ENCODE results near the gene POMC. TPM values are rescaled to one million over a fixed set of nuclear protein-coding genes. Genes with fewer than 3 reads are reported as not detected.
"Not testable (repeated sequence)": the region's sequence is repeated elsewhere in the genome, so short reads cannot be mapped to it uniquely, and the experiment has no call there.

The POMC gene
- total RNA-seq, 1 donor from 2014 or later = 5.3 TPM

DNA sequence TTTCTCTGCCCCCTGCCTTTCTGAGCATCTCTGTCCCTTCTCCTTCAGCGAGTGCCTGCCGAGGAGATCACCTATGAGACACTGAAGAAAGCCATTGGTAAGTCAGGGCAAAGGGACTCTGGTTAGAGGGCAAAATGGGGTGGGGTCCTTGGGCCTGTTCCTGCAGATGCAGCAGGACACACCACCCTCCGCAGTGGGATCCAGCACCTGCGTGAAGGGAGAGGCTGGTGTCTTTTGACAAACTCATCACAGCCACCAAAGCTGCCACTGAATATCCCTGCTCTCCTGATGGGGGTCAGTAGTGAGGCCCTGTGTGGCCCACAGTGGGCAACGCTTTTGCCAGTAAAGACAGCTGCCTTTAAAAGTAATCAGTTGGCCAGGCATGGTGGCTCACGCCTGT lies 18.7 kb downstream of the POMC start:
- ATAC-seq = no peak
- intact Hi-C loops (cut with micrococcal nuclease) = no loop called here
- no peak for DNase-seq

GRCh38 chr2:25146896-25147295 lies 21.5 kb downstream of the POMC start:
- ATAC-seq = no peak
- intact Hi-C loops (cut with micrococcal nuclease) = no loop called here
- DNase-seq = no peak

- intact Hi-C loops (cut with micrococcal nuclease) = no loop called here
- DNase-seq (no peak), ATAC-seq (no peak)
These were observed 22.6 kb downstream of the POMC start for GRCh38 chr2:25145803-25146202.

- ATAC-seq (no peak), DNase-seq (no peak)
- intact Hi-C loops (cut with micrococcal nuclease) = no loop called here
These were observed 27.3 kb downstream of the POMC start for GRCh38 chr2:25141120-25141519.

DNA sequence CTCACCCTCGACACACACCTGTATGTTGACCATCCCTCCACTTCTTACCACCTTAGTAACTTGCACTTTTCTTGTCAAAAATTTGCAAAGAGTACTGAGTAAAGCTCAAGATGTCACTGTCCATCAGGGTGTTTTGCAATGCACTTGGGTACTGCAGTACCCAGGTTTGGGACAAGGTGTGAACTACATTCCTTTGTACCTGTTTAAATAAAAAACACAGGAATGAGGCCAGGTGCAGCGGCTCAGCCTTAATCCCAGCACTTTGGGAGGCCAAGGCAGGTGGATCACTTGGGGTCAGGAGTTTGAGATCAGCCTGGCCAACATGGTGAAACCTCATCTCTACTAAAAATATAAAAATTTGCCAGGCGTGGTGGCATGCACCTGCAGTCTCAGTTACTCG lies 27.8 kb downstream of the POMC start:
- intact Hi-C loops (cut with micrococcal nuclease) = not testable (repeated sequence)

GRCh38 chr2:25132693-25133092 lies 35.7 kb downstream of the POMC start:
- ATAC-seq = no peak
- intact Hi-C loops (cut with micrococcal nuclease) = no loop called here
- DNase-seq = no peak

More for the DNA sequence above, 27.8 kb downstream of the POMC start:
- not testable (repeated sequence) for ATAC-seq, DNase-seq

DNA sequence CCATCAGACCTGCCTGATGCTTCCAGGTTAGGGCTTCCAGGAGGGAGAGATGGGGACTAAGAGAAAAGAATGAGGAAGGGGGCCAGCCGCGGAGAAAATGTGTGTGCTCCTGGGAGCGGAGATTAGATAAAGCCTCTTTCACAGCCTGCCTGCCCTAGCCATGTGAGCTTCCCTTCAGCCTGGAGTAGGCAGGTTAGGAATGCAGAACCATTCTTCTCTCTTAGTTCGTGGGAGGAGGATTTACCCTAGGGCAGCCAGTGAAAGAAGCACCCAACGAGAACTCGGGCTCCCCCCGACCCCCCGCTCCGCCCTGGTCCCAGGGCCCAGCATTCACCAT lies 36.1 kb downstream of the POMC start:
- intact Hi-C loops (cut with micrococcal nuclease) = no loop called here
- ATAC-seq (peak; percentile 6), DNase-seq (no peak)

GRCh38 chr2:25131567-25132298 lies 36.6 kb downstream of the POMC start:
- intact Hi-C loops (cut with micrococcal nuclease) = no loop called here
- ATAC-seq = peak; percentile 55

GRCh38 chr2:25131253-25131566 lies 37.2 kb downstream of the POMC start:
- ATAC-seq (no peak), DNase-seq (no peak)
- intact Hi-C loops (cut with micrococcal nuclease) = no loop called here

More at GRCh38 chr2:25131567-25132298, 36.6 kb downstream of the POMC start:
- DNase-seq = peak; percentile 52

GRCh38 chr2:25129901-25130520 lies 38.4 kb downstream of the POMC start:
- intact Hi-C loops (cut with micrococcal nuclease) = no loop called here
- ATAC-seq (no peak), DNase-seq (no peak)

DNA sequence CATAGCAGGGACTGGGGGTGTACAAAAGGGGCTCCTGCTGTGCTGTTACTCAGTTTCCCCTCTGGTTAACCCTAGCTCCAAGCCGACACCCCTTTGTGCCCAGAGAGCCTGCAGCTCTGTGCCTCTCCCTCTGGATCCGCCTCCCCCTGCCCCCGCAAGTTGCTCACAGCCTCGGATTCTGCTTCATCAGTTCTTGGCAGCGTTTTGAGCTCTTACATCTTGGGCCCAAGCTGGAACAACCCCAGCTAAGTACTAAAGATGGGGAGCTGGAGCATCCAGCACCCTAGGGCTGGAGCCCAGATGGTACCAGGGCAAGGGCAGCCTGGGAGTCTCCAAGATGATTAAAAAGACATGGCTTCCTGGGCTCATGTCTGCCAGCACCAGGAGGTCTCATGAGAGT lies 40.7 kb downstream of the POMC start:
- ATAC-seq (no peak), DNase-seq (no peak)
- intact Hi-C loops (cut with micrococcal nuclease) = no loop called here

- DNase-seq = not testable (repeated sequence)
These were observed 41.3 kb downstream of the POMC start for GRCh38 chr2:25127071-25127470.

DNA sequence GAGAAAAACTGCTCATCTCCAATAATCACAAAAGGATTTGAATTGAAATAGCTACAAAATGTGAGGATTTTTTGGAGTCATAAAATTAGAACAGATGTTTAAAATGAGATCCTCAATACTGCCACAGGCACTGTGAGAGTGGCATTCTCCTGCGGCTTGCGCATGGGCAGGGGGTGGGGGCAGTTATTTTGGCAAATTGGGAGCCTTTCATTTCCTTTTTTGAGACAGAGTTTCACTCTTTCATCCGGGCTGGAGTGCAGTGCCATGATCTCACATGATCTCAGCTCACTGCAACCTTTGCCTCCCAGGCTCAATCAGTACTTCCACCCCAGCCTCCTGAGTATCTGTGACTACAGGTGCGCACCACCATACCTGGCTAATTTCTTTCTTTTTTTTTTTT lies 42.4 kb downstream of the POMC start:
- DNase-seq (no peak), ATAC-seq (no peak)
- intact Hi-C loops (cut with micrococcal nuclease) = no loop called here

More at GRCh38 chr2:25127071-25127470, 41.3 kb downstream of the POMC start:
- ATAC-seq; intact Hi-C loops (cut with micrococcal nuclease): not testable (repeated sequence)

- DNase-seq (no peak), ATAC-seq (no peak)
- intact Hi-C loops (cut with micrococcal nuclease) = no loop called here
These were observed 43.2 kb downstream of the POMC start for GRCh38 chr2:25125189-25125588.

DNA sequence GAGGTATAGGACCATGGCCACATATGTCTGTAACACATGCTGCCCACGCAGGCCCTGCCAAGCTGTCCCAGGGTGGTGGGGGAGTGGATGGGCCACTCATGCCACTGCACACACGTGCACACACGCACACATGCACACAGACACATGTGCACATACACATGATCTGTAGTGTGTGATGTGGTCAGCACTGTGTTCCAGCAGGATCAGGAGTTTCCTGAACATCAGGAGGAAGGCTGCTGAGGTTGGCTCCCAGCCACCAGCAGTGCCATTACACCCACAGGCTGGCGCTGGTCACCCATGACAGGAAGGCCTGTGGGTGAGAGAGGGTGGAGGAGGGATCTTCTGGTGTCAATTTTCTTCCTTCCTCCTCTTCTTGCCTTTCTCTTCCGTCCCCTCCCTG lies 44.7 kb downstream of the POMC start:
- DNase-seq (no peak), ATAC-seq (no peak)
- intact Hi-C loops (cut with micrococcal nuclease) = no loop called here

DNA sequence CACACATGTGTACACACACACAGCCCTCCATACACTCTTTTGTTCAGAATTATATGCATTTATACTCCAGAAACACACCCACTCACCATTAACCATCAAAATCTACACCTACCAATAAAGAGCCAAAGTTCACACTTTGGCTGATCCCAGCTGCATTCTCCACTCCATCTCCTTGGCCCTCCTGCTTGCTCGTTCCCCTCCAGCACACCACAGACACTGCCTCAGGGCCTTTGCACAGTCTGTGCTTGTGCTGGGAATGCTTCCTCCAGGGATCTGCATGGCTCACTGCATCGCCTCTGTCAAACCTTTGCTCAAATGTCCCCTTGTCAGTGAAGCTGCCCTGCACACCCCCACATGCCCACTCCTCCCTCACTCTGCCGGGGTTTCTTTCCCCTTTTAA lies 46.0 kb downstream of the POMC start:
- no peak for DNase-seq
- ATAC-seq = no peak
- intact Hi-C loops (cut with micrococcal nuclease) = no loop called here

DNA sequence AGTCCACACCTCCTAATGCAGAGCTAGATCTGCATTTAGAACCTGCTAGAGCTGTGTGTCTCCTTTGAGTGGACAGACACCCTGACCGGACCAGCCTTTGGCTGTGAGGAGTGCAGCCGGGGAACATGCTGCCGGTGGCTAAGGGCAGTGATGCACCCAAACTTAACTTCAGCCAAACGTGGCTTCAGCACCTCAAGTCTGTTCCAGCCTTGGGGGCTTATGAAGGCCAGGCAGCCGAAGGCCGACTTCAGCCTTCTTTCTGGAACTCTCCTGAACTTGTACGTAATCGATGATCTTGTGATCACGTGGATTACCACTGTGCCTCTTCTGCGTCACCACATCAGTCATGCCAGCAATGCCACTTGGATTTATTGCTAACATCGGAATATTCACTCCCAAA lies 49.1 kb downstream of the POMC start:
- intact Hi-C loops (cut with micrococcal nuclease) = no loop called here
- DNase-seq = no peak
- ATAC-seq = no peak

DNA sequence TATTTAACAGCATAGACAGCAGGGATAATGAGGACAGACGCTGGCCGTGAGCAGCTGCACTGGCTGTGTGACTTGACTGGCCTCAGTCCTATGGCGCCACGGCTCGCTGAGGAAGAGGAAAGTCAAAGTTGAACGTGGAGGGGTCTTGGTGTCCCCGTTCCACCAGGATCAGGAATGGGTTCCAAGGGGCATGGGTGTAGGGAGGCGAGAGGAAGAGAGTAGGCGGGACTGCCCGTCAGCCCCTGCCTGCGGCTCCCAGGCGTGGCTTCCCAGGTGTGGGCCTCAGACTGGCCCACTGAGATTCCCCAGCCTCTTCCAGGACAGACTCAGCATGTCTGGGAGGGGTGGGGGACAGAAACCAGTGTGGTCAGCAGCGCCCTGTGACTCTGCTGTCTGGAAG lies 51.4 kb downstream of the POMC start:
- DNase-seq = no peak
- intact Hi-C loops (cut with micrococcal nuclease) = no loop called here
- no peak for ATAC-seq

DNA sequence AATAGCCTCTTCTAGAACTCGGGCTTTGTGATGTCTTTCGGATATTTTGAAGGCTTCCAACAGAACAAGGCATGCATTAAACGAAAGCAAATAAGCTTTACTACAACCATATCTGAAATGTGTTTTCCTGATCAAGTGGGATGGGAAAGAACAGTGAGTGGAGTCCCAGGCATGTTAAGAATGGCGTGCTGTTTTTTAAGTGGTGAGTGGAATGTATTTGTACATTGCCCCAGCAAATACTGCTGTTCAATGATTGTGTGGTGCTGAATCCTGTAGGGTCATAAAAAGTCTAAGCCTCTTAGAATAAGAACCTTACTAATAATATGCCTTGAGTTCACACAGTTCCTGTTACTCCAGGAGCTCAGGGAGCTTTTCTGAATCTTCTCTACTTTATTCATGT lies 52.5 kb downstream of the POMC start:
- DNase-seq (no peak), ATAC-seq (no peak)
- intact Hi-C loops (cut with micrococcal nuclease) = no loop called here

- intact Hi-C loops (cut with micrococcal nuclease) = no loop called here
- ATAC-seq (no peak), DNase-seq (no peak)
These were observed 53.0 kb downstream of the POMC start for GRCh38 chr2:25115249-25115883.

DNA sequence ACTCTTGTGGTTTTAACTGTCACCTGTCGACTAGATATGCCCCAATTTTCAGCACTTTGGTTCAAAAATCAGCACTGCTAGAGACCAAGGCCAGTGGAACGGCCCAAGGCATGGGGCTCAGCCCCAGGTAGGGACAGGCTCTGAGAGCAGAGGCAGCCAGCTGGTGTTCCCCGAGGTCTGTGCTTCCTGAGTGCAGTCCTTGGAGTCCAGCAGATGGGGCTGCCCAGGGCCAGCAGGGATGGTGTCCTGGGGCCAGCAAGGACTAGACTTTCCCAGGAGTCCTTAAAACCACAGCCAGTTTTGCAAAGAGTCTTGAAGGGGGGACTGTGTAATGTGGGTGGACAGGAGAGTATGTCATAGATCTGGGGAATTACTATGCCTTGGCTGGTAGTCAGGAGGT lies 56.3 kb downstream of the POMC start:
- ATAC-seq (no peak), DNase-seq (no peak)
- intact Hi-C loops (cut with micrococcal nuclease) = no loop called here

All from left ventricle myocardium superior (tissue), 1 donor.